KOPT-K1 (cell line): Measurements from ENCODE around the gene TSPOAP1.

Source experiments
- H3K27ac ChIP-seq: fragments of 200-600 bp; sonication (generic); 2 replicates; pipeline ENCODE4 v1.5.1; 2016; ENCODE audit warnings: antibody characterized with exemption, mild to moderate bottlenecking, low read depth, low read length; ENCODE audit not compliant: poor library complexity, severe bottlenecking
- H3K36me3 ChIP-seq: fragments of 200-600 bp; sonication (generic); 2 replicates; pipeline ENCODE4 v1.5.1; 2017; ENCODE audit warnings: antibody characterized with exemption, mild to moderate bottlenecking, low read length, moderate library complexity; ENCODE audit not compliant: insufficient read depth
- H3K9me3 ChIP-seq: fragments of 200-600 bp; sonication (generic); 2 replicates; pipeline ENCODE4 v1.5.1; 2017; ENCODE audit warnings: antibody characterized with exemption, low read length, mild to moderate bottlenecking; ENCODE audit not compliant: insufficient read depth, poor library complexity, severe bottlenecking

The TSPOAP1 gene

GRCh38 chr17:58279016-58279711, 49.4 kb downstream of the TSPOAP1 start:
- H3K9me3 ChIP-seq: no peaks in the 10 kb centered on the region
- H3K27ac ChIP-seq: no peak overlapping the region
- no peaks in the 10 kb centered on the region for H3K36me3 ChIP-seq

GRCh38 chr17:58278661-58279015, 50.0 kb downstream of the TSPOAP1 start:
- Histone ChIP-seq H3K36me3 (no peaks in the 10 kb centered on the region), H3K27ac (no peak overlapping the region), H3K9me3 (no peaks in the 10 kb centered on the region)

GRCh38 chr17:58277802-58278595, 50.6 kb downstream of the TSPOAP1 start:
- Histone ChIP-seq H3K36me3 (no peaks in the 10 kb centered on the region), H3K9me3 (no peaks in the 10 kb centered on the region), H3K27ac (no peak overlapping the region)

- H3K27ac ChIP-seq: no peak overlapping the region
- no peaks in the 10 kb centered on the region for H3K9me3 ChIP-seq
- no peaks in the 10 kb centered on the region for H3K36me3 ChIP-seq
Observed at GRCh38 chr17:58277107-58277801, 51.3 kb downstream of the TSPOAP1 start.

- H3K36me3 ChIP-seq: no peaks in the 10 kb centered on the region
- H3K27ac ChIP-seq: no peak overlapping the region
- H3K9me3 ChIP-seq: no peaks in the 10 kb centered on the region
Observed at GRCh38 chr17:58276423-58276822, 52.2 kb downstream of the TSPOAP1 start.

- no peaks in the 10 kb centered on the region for H3K9me3 ChIP-seq
- no peaks in the 10 kb centered on the region for H3K36me3 ChIP-seq
- H3K27ac ChIP-seq: no peak overlapping the region
Observed at GRCh38 chr17:58275417-58275816, 53.2 kb downstream of the TSPOAP1 start.

- Histone ChIP-seq H3K9me3 (no peaks in the 10 kb centered on the region), H3K27ac (no peak overlapping the region), H3K36me3 (no peaks in the 10 kb centered on the region)
Observed at GRCh38 chr17:58273453-58274104, 55.0 kb downstream of the TSPOAP1 start.

GRCh38 chr17:58272367-58273280, 56.0 kb downstream of the TSPOAP1 start:
- Histone ChIP-seq H3K27ac (no peak overlapping the region), H3K36me3 (no peaks in the 10 kb centered on the region), H3K9me3 (no peaks in the 10 kb centered on the region)

GRCh38 chr17:58271216-58271931, 57.2 kb downstream of the TSPOAP1 start:
- Histone ChIP-seq H3K36me3 (no peaks in the 10 kb centered on the region), H3K27ac (no peak overlapping the region)

GRCh38 chr17:58270476-58271215, 57.9 kb downstream of the TSPOAP1 start:
- Histone ChIP-seq H3K9me3 (no peaks in the 10 kb centered on the region), H3K36me3 (no peaks in the 10 kb centered on the region)

More at GRCh38 chr17:58271216-58271931, 57.2 kb downstream of the TSPOAP1 start:
- no peaks in the 10 kb centered on the region for H3K9me3 ChIP-seq

GRCh38 chr17:58269557-58270291, 58.9 kb downstream of the TSPOAP1 start:
- Histone ChIP-seq H3K9me3 (no peaks in the 10 kb centered on the region), H3K27ac (no peak overlapping the region), H3K36me3 (no peaks in the 10 kb centered on the region)

More at GRCh38 chr17:58270476-58271215, 57.9 kb downstream of the TSPOAP1 start:
- H3K27ac ChIP-seq: no peak overlapping the region

- Histone ChIP-seq H3K36me3 (no peaks in the 10 kb centered on the region), H3K9me3 (peaks cover 6% of the 10 kb centered on the region), H3K27ac (no peak overlapping the region)
Observed at GRCh38 chr17:58268774-58269556, 59.6 kb downstream of the TSPOAP1 start.
